Measurements from ENCODE around the gene WSCD1.

GRCh38 chr17:6070913-6071511 lies 833 bp downstream of the WSCD1 start:
- no peak for TF ChIP-seq POLR2A (IDR thresholded peaks at IDR 0.05)
- no peak for TF ChIP-seq CTCF (IDR thresholded peaks at IDR 0.05)

Measured in testis (tissue), 2 donors.